ENCODE data around the gene ALS2CL. TPM values are rescaled to one million over a fixed set of nuclear protein-coding genes. Genes with fewer than 3 reads are reported as not detected.
"Not testable (repeated sequence)": the region's sequence is repeated elsewhere in the genome, so short reads cannot be mapped to it uniquely, and the experiment has no call there.

ALS2CL gene
- 10 to 100 TPM; 25.0 to 47.4 (median 30.6) TPM for total RNA-seq
- 17.9 TPM for total RNA-seq (2013)
- total RNA-seq, result 5.1 to 97.3 (median 48.3) reads per million in 29 experiments

- peak; percentile 29 to 83 (median 62) for DNase-seq
- CTCF ChIA-PET, result interaction anchor here (0.6 to 1.3 kb wide), 4 partner anchors 10 to 538 kb away, joined by 4 to 7 read pairs (median 6); no protein-coding TSS in a partner anchor
- Histone ChIP-seq H3K9me3 (no peaks in the 10 kb centered on the region), H3K4me3 (ENCODE audit: control insufficient read depth in 1 of 2, extremely low read depth in 1 of 2, low read length in 1 of 2) (peak within 1 kb of the TSS; percentile 74 to 86), H3K27me3 (replicated peaks in 1 of 2; ENCODE audit: control insufficient read depth in 2 of 2, extremely low read depth in 1 of 2, insufficient read depth in 2 of 2, low read length in 1 of 2) (peaks cover 0 to 11% of the 10 kb centered on the region in 2 experiments), H3K27ac (ENCODE audit: low read length) (peak within 1 kb of the TSS; percentile 58), H3K4me1 (ENCODE audit: control insufficient read depth in 1 of 2, extremely low read depth in 1 of 2, insufficient read depth in 2 of 2, low read length in 2 of 2) (peaks cover 53 to 76% of the 10 kb centered on the region in 2 experiments), H3K36me3 (ENCODE audit: control insufficient read depth in 2 of 2, extremely low read depth in 1 of 2, insufficient read depth in 1 of 2, low read length in 1 of 2) (no peaks in the 10 kb centered on the region)
- Mint-ChIP-seq H3K36me3 (no peaks in the 10 kb centered on the region), H3K4me1 (peaks cover 66 to 74% (median 66%) of the 10 kb centered on the region in 3 donors), H3K9me3 (no peaks in the 10 kb centered on the region), H3K27ac (peak within 1 kb of the TSS; percentile 80 to 95), H3K27me3 (no peaks in the 10 kb centered on the region), H3K4me3 (peak within 1 kb of the TSS; percentile 83 to 88 (median 87))
- 1% methylated on average over 49 of the region's 71 CpGs for WGBS (ENCODE audit: insufficient coverage)
- POLR2A ChIA-PET, result interaction anchor here in 1 of 2 donors (0.6 kb wide), 1 partner anchor 589 kb away, joined by 4 read pairs; no protein-coding TSS in a partner anchor
- peak; percentile 77 to 84 (median 80) for ATAC-seq (replicated peaks in 1 of 4)
Measured at GRCh38 chr3:46693038-46693891, at the start of gene ALS2CL. Gene ALS2CL, minus strand, starts transcription at chr3:46693679. Its CDS starts 4,239 bp downstream, at chr3:46689440.

GRCh38 chr3:46742992-46743585, 49.6 kb upstream of the ALS2CL start:
- WGBS (ENCODE audit: insufficient coverage), result 78% methylated on average over 11 of the region's 12 CpGs
- DNase-seq (no peak), ATAC-seq (replicated peaks in 1 of 4) (no peak)
- no peaks in the 10 kb centered on the region for H3K4me1 ChIP-seq (ENCODE audit: control insufficient read depth in 1 of 2, extremely low read depth in 1 of 2, insufficient read depth in 2 of 2, low read length in 2 of 2)
- CTCF ChIA-PET, result no interaction called here
- Mint-ChIP-seq H3K27me3 (peaks cover 0 to 2% of the 10 kb centered on the region in 2 donors), H3K9me3 (no peaks in the 10 kb centered on the region), H3K4me3 (no peak overlapping the region), H3K4me1 (no peaks in the 10 kb centered on the region), H3K36me3 (no peaks in the 10 kb centered on the region), H3K27ac (no peak overlapping the region)
- H3K36me3 ChIP-seq (ENCODE audit: control insufficient read depth in 2 of 2, extremely low read depth in 1 of 2, insufficient read depth in 1 of 2, low read length in 1 of 2), result no peaks in the 10 kb centered on the region
- peaks cover 0 to 15% of the 10 kb centered on the region in 2 experiments for H3K27me3 ChIP-seq (replicated peaks in 1 of 2; ENCODE audit: control insufficient read depth in 2 of 2, extremely low read depth in 1 of 2, insufficient read depth in 2 of 2, low read length in 1 of 2)
- no peak overlapping the region for H3K27ac ChIP-seq (ENCODE audit: low read length)
- no peak overlapping the region for H3K4me3 ChIP-seq (ENCODE audit: control insufficient read depth in 1 of 2, extremely low read depth in 1 of 2, low read length in 1 of 2)
- no peaks in the 10 kb centered on the region for H3K9me3 ChIP-seq
- POLR2A ChIA-PET, result no interaction called here

GRCh38 chr3:46739565-46739964, 46.1 kb upstream of the ALS2CL start:
- H3K4me3 Mint-ChIP-seq; H3K36me3 Mint-ChIP-seq; H3K9me3 Mint-ChIP-seq; H3K36me3 ChIP-seq (ENCODE audit: control insufficient read depth in 2 of 2, extremely low read depth in 1 of 2, insufficient read depth in 1 of 2, low read length in 1 of 2); POLR2A ChIA-PET; H3K4me3 ChIP-seq (ENCODE audit: control insufficient read depth in 1 of 2, extremely low read depth in 1 of 2, low read length in 1 of 2); DNase-seq; H3K27ac Mint-ChIP-seq; ATAC-seq (replicated peaks in 1 of 4); H3K27ac ChIP-seq (ENCODE audit: low read length); H3K9me3 ChIP-seq; H3K4me1 Mint-ChIP-seq; H3K4me1 ChIP-seq (ENCODE audit: control insufficient read depth in 1 of 2, extremely low read depth in 1 of 2, insufficient read depth in 2 of 2, low read length in 2 of 2): not testable (repeated sequence)
- WGBS (ENCODE audit: insufficient coverage), result 100% methylated on average over 1 of the region's 3 CpGs
- peaks cover 0 to 30% of the 10 kb centered on the region in 2 experiments for H3K27me3 ChIP-seq (replicated peaks in 1 of 2; ENCODE audit: control insufficient read depth in 2 of 2, extremely low read depth in 1 of 2, insufficient read depth in 2 of 2, low read length in 1 of 2)
- CTCF ChIA-PET, result interaction anchor here in 1 of 2 donors (0.6 kb wide), 1 partner anchor 288 kb away, joined by 3 read pairs; no protein-coding TSS in a partner anchor
- peaks cover 3 to 11% of the 10 kb centered on the region in 2 donors for H3K27me3 Mint-ChIP-seq

GRCh38 chr3:46737329-46737731, 43.9 kb upstream of the ALS2CL start:
- peaks cover 0 to 38% of the 10 kb centered on the region in 2 experiments for H3K27me3 ChIP-seq (replicated peaks in 1 of 2; ENCODE audit: control insufficient read depth in 2 of 2, extremely low read depth in 1 of 2, insufficient read depth in 2 of 2, low read length in 1 of 2)
- no peaks in the 10 kb centered on the region for H3K36me3 Mint-ChIP-seq
- no peak overlapping the region for H3K4me3 ChIP-seq (ENCODE audit: control insufficient read depth in 1 of 2, extremely low read depth in 1 of 2, low read length in 1 of 2)
- H3K27ac Mint-ChIP-seq, result no peak overlapping the region
- no peaks in the 10 kb centered on the region for H3K4me1 ChIP-seq (ENCODE audit: control insufficient read depth in 1 of 2, extremely low read depth in 1 of 2, insufficient read depth in 2 of 2, low read length in 2 of 2)
- H3K9me3 Mint-ChIP-seq, result no peaks in the 10 kb centered on the region
- no peaks in the 10 kb centered on the region for H3K36me3 ChIP-seq (ENCODE audit: control insufficient read depth in 2 of 2, extremely low read depth in 1 of 2, insufficient read depth in 1 of 2, low read length in 1 of 2)
- no peaks in the 10 kb centered on the region for H3K4me1 Mint-ChIP-seq
- no CpG with 5 or more reads among the region's 4 CpGs for WGBS (ENCODE audit: insufficient coverage)
- POLR2A ChIA-PET, result interaction anchor here in 1 of 2 donors (0.6 kb wide), 2 partner anchors 17 to 627 kb away, joined by 4 read pairs; no protein-coding TSS in a partner anchor
- DNase-seq (no peak), ATAC-seq (replicated peaks in 1 of 4) (no peak)
- no peak overlapping the region for H3K27ac ChIP-seq (ENCODE audit: low read length)
- CTCF ChIA-PET, result no interaction called here
- peaks cover 3 to 11% of the 10 kb centered on the region in 2 donors for H3K27me3 Mint-ChIP-seq
- no peaks in the 10 kb centered on the region for H3K9me3 ChIP-seq
- no peak overlapping the region for H3K4me3 Mint-ChIP-seq

GRCh38 chr3:46736006-46736872, 42.8 kb upstream of the ALS2CL start:
- Histone ChIP-seq H3K4me3 (ENCODE audit: control insufficient read depth in 1 of 2, extremely low read depth in 1 of 2, low read length in 1 of 2) (no peak overlapping the region), H3K27me3 (replicated peaks in 1 of 2; ENCODE audit: control insufficient read depth in 2 of 2, extremely low read depth in 1 of 2, insufficient read depth in 2 of 2, low read length in 1 of 2) (peaks cover 0 to 38% of the 10 kb centered on the region in 2 experiments), H3K27ac (ENCODE audit: low read length) (no peak overlapping the region), H3K4me1 (ENCODE audit: control insufficient read depth in 1 of 2, extremely low read depth in 1 of 2, insufficient read depth in 2 of 2, low read length in 2 of 2) (no peaks in the 10 kb centered on the region), H3K9me3 (no peaks in the 10 kb centered on the region), H3K36me3 (ENCODE audit: control insufficient read depth in 2 of 2, extremely low read depth in 1 of 2, insufficient read depth in 1 of 2, low read length in 1 of 2) (no peaks in the 10 kb centered on the region)
- Mint-ChIP-seq H3K4me1 (no peaks in the 10 kb centered on the region), H3K36me3 (no peaks in the 10 kb centered on the region), H3K27ac (no peak overlapping the region), H3K4me3 (no peak overlapping the region), H3K27me3 (peaks cover 3 to 11% of the 10 kb centered on the region in 2 donors), H3K9me3 (no peaks in the 10 kb centered on the region)
- ATAC-seq (replicated peaks in 1 of 4) (no peak), DNase-seq (no peak)
- POLR2A ChIA-PET, result no interaction called here
- 91% methylated on average over 11 of the region's 20 CpGs for WGBS (ENCODE audit: insufficient coverage)
- CTCF ChIA-PET, result no interaction called here

GRCh38 chr3:46734773-46735172, 41.3 kb upstream of the ALS2CL start:
- no peaks in the 10 kb centered on the region for H3K9me3 ChIP-seq
- Mint-ChIP-seq H3K4me1 (no peaks in the 10 kb centered on the region), H3K9me3 (no peaks in the 10 kb centered on the region), H3K4me3 (no peak overlapping the region), H3K27ac (no peak overlapping the region), H3K36me3 (no peaks in the 10 kb centered on the region), H3K27me3 (peaks cover 3 to 11% of the 10 kb centered on the region in 2 donors)
- WGBS (ENCODE audit: insufficient coverage), result 76% methylated on average over 3 of the region's 4 CpGs
- no peak for ATAC-seq (replicated peaks in 1 of 4)
- H3K36me3 ChIP-seq (ENCODE audit: control insufficient read depth in 2 of 2, extremely low read depth in 1 of 2, insufficient read depth in 1 of 2, low read length in 1 of 2), result no peaks in the 10 kb centered on the region
- H3K4me1 ChIP-seq (ENCODE audit: control insufficient read depth in 1 of 2, extremely low read depth in 1 of 2, insufficient read depth in 2 of 2, low read length in 2 of 2), result no peaks in the 10 kb centered on the region
- H3K27me3 ChIP-seq (replicated peaks in 1 of 2; ENCODE audit: control insufficient read depth in 2 of 2, extremely low read depth in 1 of 2, insufficient read depth in 2 of 2, low read length in 1 of 2), result peaks cover 0 to 38% of the 10 kb centered on the region in 2 experiments
- no peak overlapping the region for H3K27ac ChIP-seq (ENCODE audit: low read length)
- DNase-seq, result no peak
- ChIA-PET CTCF (no interaction called here), POLR2A (no interaction called here)
- no peak overlapping the region for H3K4me3 ChIP-seq (ENCODE audit: control insufficient read depth in 1 of 2, extremely low read depth in 1 of 2, low read length in 1 of 2)
